HG03064 (cell line): ENCODE results near the gene ALK.

Source experiments
- ATAC-seq: cut with Tn5 transposase; IDR thresholded peaks from one replicate; pipeline ENCODE4 v1.9.1; 2021; ENCODE audit warnings: low read depth; ENCODE audit not compliant: unreplicated experiment

Gene ALK

DNA sequence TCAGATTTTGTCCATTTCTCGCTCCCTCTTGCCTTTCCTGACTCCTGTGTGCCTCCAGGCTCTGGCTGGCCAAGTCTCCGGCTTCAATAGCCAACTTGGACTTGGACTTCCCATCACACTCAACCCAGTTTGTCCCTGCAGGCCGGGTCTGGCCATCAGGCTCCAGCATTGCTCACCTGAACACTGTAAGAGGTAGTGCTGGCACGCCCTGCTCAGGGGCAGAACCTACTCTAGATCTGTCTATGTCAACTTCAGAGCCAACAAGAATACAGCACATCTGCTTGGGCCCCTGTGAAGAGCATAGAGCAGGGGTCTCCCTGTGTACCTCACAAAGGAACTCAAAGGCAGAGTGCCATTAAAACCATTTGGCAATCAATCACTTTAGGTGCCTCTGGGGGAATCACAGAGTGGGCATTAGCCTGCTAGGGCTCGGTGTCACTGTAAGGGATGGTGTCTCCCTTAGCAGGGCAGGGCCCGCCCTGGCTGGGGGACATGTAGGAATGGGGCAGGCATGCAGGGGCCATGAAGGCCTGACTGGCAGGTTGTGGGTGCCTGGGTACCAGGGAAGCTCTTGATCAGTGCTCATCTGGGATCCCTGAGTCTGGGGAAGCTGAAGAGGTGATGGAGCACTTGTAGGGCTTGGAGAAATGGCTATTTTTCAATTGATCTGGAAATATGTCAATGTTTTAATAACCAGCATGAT is 480.3 kb downstream of the ALK start:
- ATAC-seq, result no peak

DNA sequence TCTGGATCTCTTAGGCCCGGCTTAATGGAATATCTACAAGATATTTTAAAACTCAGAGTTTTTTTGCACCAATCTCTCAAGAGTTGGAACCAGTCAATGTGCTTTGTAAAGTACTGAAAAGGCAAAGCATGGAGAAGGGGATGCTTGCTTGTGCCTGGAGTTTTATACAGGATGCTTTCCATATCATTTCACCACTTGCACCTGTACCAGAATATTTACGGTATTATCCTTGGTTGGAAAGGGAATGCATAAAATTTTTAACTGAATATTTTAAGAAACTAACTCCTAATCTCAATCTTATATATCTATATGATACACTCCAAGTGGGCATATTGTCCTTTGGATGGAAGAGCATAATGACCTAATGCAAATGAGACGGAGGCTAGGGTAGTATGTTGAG is 487.5 kb downstream of the ALK start:
- no peak for ATAC-seq

DNA sequence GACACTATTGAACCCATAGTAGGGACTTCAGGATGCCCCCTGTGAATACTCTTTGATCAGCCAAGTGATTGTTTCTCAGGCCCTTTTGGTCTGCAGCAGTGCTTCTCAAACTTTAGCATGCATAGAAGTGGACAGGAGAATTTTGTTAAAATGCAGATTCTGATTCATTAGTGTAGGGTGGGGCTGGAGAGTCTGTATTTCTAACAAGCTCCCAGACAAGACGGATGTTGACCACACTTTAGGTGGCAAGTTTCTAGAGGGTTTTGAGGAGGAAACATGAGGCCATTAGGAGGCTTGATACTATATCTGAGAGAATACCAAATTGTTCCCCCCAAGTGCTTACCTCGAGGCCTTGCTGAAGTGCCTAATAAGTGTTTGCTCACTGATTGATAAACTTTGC is 488.3 kb downstream of the ALK start:
- ATAC-seq, result no peak

DNA sequence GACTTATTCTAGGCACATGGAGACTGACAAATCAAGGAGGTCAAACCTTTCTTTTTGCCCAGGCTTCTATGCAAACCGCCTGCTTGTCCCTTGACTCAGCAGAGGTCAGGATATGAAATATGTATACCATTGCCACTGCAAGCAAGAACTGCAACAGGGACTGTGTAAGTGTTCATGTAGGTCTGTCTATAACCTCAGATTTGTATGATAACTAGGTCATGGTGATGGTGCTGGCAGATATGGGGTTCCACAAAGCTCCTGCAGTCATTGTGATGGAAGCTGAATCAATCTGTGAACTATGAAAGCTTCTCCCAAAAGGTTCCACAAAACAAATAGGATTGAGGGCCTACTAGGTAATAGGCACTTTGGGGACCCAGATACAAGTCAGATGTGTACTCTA is 489.9 kb downstream of the ALK start:
- ATAC-seq, result no peak

DNA sequence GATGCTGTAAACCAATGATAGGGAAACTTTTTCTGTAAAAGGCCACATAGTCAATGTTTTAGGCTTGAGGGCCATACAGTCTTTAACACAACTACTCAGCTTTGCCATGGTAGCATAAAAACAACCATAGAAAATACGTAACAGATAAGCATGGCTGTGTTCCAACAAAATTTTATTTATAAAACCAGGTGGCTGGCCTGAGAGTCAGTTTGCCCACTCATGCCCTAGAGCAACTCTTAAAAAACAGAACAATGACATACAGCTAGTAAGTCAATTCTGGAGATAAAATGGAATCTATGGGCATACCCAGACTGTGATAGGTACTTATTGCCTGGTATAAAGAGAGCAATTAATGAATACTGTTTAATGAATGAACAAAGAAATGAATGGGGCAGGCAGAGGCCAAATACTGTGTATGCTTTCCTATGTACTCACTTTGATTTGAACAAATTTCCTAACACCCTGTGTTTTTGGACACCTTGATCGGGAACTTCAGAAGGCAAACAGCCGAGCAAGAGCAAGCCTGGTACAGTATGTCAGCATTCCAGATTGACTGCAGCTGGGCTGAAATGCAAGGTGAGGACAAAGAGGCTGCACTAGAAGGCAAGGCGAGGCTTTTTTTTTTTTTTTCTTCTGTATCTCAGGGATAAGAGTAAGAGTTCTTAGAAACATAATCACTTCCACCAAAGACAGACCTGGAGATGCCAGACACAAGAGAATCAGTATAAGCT is 490.8 kb downstream of the ALK start:
- no peak for ATAC-seq

DNA sequence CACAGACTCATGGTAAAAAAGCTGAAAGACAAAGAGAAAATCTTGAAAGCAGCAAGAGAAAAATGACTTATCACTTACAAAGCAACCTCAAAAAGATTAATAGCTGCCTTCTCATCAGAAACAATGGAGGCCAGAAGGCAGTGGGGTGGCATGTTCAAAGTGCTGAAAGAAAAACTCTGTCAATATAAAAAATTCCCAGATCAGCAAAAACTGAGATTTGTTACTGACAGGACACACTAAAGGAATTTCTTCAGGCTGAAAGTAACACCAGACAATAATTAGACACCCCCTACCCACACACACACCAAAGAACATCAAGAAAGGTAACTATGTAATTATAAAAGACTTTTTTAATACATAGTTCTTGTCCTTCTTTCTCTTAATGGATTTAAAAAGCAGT is 495.0 kb downstream of the ALK start:
- no peak for ATAC-seq

DNA sequence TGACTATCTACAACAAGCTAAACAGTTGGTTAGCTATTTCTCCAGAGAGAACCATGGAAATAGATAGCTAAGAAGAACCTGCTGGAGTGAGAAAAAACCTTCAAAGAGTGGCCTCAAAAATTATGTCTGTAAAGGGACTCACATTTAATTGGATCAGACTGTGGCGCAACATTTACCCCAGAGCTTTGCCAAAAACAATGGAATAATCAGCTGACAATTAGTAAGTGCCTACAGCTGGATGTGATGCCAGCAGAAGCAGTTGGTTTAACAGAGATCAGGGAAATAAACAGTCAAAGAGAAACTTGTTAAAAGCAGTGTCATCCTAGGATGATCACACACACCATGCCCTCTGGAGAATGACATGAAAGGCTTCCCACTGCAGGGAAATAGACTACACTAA is 495.5 kb downstream of the ALK start:
- no peak for ATAC-seq

DNA sequence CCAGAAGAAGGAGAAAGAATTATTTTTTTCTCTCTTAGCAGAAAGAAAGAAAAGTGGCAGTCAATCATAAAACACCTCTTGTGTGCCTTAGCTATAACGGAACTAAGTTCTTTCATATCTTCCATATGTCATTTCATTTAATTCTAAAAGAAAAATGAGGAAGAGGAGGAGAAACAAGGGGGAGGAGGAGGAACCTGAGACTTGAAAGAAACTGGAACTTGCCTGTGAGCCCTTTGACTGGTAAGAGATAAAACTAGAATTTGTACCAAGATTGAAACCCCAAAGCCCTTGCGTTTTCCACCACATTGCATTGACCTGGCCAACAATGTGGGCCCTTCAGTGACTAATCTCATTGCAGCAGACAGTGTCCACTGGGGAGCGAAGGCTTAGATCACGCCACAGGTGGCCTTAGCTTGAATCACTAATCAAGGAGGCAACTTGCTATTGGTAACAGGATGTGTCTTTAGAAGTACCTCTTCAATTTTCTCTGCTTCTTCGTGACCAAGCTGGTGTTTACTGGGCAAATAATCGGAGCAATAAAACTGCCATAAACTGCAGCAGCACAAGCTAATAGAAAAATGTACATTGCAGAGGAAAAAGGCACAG is 498.2 kb downstream of the ALK start:
- ATAC-seq, result no peak

DNA sequence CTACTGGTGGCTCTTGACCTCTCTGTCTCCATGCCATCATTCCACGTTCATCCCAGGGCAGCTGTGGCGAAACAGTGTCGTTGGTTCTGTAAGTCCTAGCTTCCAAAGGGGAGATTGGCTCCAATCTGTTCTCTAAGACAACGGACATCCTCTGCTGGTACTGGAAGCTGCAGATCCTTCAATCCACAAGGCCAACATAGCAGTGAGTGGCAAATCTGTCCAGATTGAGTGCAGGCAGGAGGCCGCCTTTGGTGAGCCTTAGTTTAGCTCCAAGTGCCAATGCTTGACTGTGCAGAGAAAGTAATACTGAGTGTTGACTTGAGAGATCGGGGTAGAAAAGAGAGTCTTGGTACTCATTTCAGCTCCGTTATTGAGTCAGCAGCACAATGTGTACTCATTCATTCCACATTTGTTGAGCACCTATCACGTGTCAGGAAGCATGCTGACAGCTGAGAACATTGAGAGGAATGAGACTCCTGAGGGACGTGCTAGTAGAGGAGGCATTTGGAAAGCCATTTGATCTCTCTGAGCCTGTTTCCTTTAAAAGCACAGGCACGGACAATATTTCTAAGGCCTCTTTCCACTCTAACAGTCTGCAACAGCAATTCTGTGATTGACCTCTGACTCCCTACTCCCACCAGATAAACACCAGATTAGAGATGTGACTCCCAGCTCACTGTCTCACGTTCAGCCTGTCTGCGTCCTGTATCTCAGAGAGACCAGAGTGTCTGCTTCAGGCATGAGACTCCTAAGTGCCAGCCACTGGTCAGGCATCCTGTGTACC is 500.2 kb downstream of the ALK start:
- ATAC-seq, result no peak

DNA sequence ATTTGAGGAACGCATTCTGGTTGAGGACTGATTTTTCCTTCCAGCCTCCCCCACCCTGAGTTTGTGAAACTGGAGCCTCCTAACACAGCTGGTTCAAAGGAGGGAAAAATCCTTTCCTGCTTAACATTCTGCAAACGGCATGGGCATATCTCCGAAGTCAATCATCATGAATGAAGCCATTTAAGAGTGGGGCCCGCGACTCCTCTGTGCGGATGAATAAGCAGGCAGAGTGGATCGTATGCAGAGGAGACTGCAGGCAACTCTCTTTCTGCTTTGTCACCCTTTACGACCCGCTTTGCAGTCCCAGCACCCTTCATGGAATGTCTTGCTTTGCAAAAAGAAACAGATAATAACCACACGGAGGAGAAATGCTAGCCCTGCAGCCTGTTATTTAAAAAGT is 500.9 kb downstream of the ALK start:
- no peak for ATAC-seq

DNA sequence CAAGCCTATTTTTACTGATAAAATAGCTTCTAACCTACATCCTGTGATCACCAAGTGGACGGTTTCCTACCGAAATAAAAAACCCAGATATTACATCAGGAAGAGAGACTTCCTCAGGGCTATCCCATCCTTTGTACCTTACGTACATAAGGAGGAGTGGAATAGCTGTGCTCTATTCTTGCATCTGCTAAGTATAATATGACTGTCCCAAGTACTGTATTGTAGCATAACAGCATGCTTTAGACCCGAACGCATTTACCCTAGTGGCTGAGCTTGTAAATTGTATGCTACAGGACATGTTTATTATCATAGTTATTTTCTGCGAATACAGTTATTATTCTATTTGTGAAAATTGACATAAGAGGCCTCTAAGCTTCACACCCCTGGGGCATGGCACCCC is 503.8 kb downstream of the ALK start:
- no peak for ATAC-seq

DNA sequence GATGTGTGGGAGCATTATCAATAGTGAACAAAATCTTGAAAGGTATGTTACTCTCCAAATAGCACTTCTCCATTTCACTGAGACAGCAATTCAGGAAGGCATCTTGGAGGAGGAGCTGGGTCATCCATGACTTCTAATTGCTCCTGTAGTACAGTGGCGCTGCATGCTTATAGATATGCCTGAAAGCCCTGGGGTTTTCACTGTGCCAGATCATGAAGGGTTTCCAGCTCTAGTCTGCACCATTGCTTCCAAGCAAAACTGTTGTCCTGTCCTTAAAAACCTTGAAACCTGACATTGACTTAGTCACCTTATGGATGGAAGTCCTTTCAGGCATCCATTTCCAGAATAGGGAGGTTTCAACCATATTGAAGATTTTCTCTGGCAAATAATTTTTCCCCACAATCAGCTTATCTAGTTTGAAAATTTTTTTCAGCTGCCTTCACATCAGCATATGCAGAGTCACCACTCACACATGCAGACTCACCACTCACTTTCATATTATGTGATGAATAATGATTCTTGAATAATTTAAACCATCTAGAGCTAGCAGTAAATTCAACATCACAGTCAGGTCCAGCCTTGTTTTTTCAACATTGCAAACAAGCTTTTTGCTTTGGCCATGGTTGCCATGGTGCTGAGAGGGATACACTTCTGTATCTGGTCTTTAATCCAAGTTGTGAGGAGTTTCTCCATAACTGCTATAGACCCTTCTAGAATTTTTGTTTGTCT is 509.0 kb downstream of the ALK start:
- no peak for ATAC-seq

DNA sequence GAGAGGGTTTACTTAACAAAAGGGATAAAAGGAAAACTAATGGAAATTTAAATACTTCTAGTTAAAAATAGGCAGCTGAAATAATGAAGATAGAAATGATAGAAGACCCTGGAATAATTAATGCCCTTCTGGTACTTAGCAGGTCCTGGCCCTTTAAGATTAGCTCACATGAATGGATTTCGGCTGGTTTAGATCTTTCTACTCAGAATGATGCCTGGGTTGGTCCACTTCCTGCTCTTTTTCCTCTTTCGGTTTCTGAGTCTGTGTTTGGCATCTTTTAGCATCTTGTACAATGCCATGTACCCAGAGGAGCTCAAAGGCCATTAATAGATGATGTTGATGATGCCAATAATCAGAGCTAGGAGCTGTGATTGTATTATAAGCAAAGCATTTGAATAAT is 515.7 kb downstream of the ALK start:
- ATAC-seq, result no peak

DNA sequence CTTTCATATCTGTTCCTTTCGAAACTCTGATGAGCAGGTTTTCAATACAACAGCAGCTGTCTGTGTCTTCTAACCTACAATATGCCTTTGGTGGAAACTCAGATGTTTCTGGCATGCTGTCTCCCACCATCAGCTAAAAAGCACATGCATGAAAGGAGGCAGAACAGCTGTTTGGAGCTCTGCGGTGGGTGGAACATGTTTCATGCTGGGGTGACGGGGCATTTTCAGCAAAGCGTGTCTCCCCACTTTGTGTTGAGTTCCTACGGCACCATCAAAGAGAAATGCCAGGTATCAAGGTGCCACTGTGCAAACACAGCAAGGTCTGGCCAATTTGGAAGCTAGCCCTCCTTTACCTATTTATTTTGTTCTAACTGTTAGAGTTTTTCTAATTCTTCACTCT is 516.1 kb downstream of the ALK start:
- ATAC-seq, result no peak

DNA sequence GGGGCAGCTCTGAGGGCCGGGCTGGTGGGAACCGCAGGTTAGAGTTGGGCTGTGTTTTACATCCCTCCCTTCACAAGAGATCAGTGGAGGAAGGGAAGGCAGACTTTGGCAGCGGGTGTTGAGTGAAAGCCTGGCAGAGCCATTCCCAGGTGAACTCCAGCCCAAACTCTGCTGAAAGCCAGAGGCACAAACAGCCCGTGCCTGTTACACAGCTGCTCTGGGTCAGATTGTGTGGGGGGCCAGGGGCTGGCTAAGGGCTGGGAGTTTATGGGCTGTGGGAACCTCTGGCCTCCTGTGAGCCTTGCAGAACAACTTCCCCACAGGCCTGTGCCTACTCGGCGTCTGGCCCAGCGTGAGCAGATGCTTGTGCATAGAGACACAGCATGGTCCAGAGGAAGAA is 519.4 kb downstream of the ALK start:
- ATAC-seq, result no peak

DNA sequence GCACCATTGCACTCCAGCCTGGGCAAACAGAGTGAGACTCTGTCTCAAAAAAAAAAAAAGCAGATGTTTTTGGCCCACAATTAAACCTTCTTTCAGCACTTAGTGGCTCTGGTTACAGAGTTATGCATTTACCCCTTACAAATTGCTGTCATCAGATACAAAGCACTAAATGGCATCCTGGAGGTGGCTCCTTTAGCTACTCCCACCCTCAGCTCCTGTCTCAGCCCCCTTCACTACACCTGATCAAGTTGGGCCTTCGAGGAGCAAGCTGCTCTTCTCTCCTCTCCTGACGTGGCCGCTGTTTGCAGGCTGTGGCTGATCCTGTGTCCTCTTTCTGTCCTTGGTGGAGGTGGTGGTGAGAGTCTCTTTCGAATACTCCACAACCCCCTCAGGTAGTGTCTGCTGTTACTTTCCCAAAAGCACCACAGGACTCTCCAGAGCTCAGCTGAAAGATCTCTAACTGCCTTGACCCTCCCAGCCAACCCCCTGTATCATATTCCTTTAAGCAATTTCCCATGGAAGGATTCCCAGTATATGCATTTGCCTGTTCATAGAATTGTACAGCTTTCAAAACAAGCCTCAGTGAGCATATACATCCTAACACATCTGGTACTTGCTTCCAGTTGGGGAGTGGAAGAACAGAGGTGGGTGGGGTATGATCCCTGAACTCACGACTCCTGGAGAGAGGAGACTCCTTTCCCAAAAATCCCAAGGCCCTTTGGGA is 520.3 kb downstream of the ALK start:
- ATAC-seq, result no peak

DNA sequence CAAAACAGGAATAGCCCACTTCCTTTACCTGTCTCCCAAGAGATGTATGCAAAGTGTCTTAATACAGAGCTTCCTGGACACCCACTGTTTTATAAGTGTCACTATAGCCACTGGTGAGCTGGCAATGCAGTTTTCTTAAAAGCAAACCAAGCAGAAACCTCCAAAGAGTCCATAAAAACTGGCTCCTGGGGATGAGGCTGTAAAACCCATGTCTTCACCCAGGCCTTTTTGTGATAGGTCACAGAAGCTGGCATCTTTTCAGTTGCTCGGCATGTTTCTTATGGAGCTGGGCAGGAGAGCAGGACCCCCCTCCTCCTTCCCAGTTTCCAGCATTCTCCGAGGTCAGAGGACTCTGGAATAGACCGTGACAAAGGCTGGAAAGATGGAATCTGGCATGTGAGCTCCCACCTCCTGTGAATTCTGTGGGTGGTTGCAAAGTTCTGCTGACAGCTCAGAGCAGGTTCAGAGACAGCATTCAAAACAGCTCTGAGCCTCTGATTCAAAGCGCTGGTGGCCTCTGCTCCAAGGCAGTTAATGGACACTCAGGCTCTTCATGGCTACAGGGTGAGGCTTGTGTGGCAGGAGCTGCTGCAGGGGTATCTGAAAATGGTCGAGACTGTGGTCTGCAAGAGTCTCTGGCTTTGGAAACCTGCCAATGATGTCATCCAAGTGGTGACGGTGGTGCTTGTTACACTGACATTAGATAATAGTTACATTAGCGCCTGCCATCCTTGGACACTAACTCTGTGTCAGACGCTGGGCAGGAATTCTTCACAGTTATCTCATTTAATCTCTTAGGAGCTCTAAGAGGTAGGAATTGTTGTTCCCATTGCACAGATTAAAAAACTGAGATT is 522.8 kb downstream of the ALK start:
- no peak for ATAC-seq

DNA sequence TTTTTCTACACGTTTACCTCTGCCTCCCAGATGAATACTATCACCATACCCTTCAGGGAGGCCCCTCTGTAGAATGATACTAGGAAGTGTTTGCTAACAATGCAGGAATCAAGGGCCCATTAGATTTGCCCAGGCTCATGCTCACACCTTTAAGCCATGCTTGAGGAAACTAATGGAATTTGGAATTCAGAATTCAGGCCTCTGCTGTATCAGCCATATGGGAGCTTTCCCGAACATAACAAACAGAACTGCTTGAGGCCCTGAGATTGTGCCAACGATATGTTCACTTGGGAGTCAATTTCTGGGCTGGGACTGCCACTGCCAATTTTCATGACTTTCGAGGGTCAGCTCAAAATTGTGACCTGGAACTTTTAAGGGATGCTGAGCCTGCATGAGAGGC is 523.7 kb downstream of the ALK start:
- ATAC-seq, result no peak

DNA sequence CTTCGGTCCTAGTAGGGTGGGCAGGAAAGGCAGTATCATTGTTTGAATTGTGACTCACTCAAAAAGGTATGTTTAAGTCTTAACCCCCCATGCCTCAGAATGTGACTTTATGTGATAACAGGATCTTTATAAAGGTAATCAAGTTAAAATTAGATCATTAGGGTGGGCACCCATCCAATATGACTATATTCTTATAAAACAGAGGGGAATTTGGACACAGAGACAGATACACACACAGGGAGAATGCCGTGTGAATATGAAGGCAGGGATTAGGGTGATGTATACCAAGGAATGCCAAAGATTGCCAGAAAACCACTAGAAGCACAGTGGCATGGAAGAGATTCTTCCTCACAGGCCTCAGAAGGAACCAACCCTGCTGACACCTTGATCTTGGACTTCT is 524.3 kb downstream of the ALK start:
- no peak for ATAC-seq
